ENCODE measurements around the gene KRTAP5-1. TPM values are rescaled to one million over a fixed set of nuclear protein-coding genes. Genes with fewer than 3 reads are reported as not detected.
A peak's percentile ranks its signal among the peaks of the same experiment; 100 is the strongest.

KRTAP5-1 gene
- total and polyA plus RNA-seq, 8 donors = 0.50 TPM; not detected in 7

GRCh38 chr11:1563149-1563638, 21.9 kb downstream of the KRTAP5-1 start:
- Histone ChIP-seq H3K36me3 (peaks cover 3 to 49% (median 24%) of the 10 kb centered on the region in 4 donors), H3K27ac (peak overlapping the region in 1 of 5 donors; percentile 75), H3K4me3 (no peak overlapping the region), H3K9me3 (no peaks in the 10 kb centered on the region), H3K4me1 (peaks cover 25 to 57% (median 42%) of the 10 kb centered on the region in 4 donors), H3K27me3 (no peaks in the 10 kb centered on the region)
- WGBS, 5 donors = 70 to 79% (median 77%) methylated on average over 5 to 12 of the region's 12 CpGs
- DNase-seq = no peak
- TF ChIP-seq POLR2AphosphoS5 (IDR thresholded peaks at IDR 0.05) (no peak), EP300 (IDR thresholded peaks at IDR 0.05) (no peak)
- intact Hi-C loops (cut with DNase I; ENCODE audit: low total_unique reads) = no loop called here

- Histone ChIP-seq H3K36me3 (peaks cover 3 to 52% (median 25%) of the 10 kb centered on the region in 4 donors), H3K27ac (peak overlapping the region in 1 of 5 donors; percentile 94), H3K9me3 (no peaks in the 10 kb centered on the region), H3K4me3 (no peak overlapping the region), H3K4me1 (peaks cover 26 to 57% (median 45%) of the 10 kb centered on the region in 4 donors), H3K27me3 (no peaks in the 10 kb centered on the region)
- 85 to 95% (median 94%) methylated on average over 6 to 14 of the region's 14 CpGs for WGBS, 5 donors
- no peak for DNase-seq
- intact Hi-C loops (cut with DNase I; ENCODE audit: low total_unique reads) = no loop called here
- TF ChIP-seq POLR2AphosphoS5 (IDR thresholded peaks at IDR 0.05) (no peak), EP300 (IDR thresholded peaks at IDR 0.05) (no peak), POLR2A (IDR thresholded peaks at IDR 0.05) (no peak), CTCF (IDR thresholded peaks at IDR 0.05) (no peak)
Observed at GRCh38 chr11:1562469-1563148, 22.5 kb downstream of the KRTAP5-1 start.

GRCh38 chr11:1561955-1562354, 23.1 kb downstream of the KRTAP5-1 start:
- Histone ChIP-seq H3K27ac (peak overlapping the region in 1 of 5 donors; percentile 94), H3K4me1 (peaks cover 26 to 56% (median 46%) of the 10 kb centered on the region in 4 donors), H3K4me3 (no peak overlapping the region), H3K27me3 (peaks cover 0 to 6% (median 0%) of the 10 kb centered on the region in 3 donors), H3K9me3 (no peaks in the 10 kb centered on the region), H3K36me3 (peaks cover 3 to 58% (median 31%) of the 10 kb centered on the region in 4 donors)
- no peak for TF ChIP-seq EP300 (IDR thresholded peaks at IDR 0.05)
- TF ChIP-seq CTCF (IDR thresholded peaks at IDR 0.05) = no peak
- no peak for TF ChIP-seq POLR2A (IDR thresholded peaks at IDR 0.05)
- TF ChIP-seq POLR2AphosphoS5 (IDR thresholded peaks at IDR 0.05) = no peak
- intact Hi-C loops (cut with DNase I; ENCODE audit: low total_unique reads) = no loop called here
- no peak for DNase-seq
- WGBS, 5 donors = 61 to 84% (median 70%) methylated on average over 5 of the region's 5 CpGs; no CpG with 5 or more reads in 1 of the 5 donors

GRCh38 chr11:1561266-1561665, 23.8 kb downstream of the KRTAP5-1 start:
- 94 to 95% (median 94%) methylated on average over 5 to 17 of the region's 17 CpGs for WGBS, 5 donors
- peaks cover 26 to 57% (median 46%) of the 10 kb centered on the region in 4 donors for H3K4me1 ChIP-seq
- H3K27ac ChIP-seq = peak overlapping the region in 1 of 5 donors; percentile 94
- H3K27me3 ChIP-seq = peaks cover 0 to 7% (median 0%) of the 10 kb centered on the region in 3 donors
- H3K4me3 ChIP-seq = no peak overlapping the region
- DNase-seq = no peak
- intact Hi-C loops (cut with DNase I; ENCODE audit: low total_unique reads) = no loop called here
- no peaks in the 10 kb centered on the region for H3K9me3 ChIP-seq
- H3K36me3 ChIP-seq = peaks cover 3 to 59% (median 32%) of the 10 kb centered on the region in 4 donors
- TF ChIP-seq CTCF (IDR thresholded peaks at IDR 0.05) = no peak
- no peak for TF ChIP-seq POLR2AphosphoS5 (IDR thresholded peaks at IDR 0.05)
- no peak for TF ChIP-seq POLR2A (IDR thresholded peaks at IDR 0.05)
- TF ChIP-seq EP300 (IDR thresholded peaks at IDR 0.05) = no peak

Measured in stomach (tissue), 9 donors.